HG03103 (cell line): Measurements from ENCODE around the gene IYD.

ENCODE experiments used
- ATAC-seq: cut with Tn5 transposase; IDR thresholded peaks from one replicate; pipeline ENCODE4 v1.9.1; 2021; ENCODE audit warnings: low read depth; ENCODE audit not compliant: unreplicated experiment

Gene IYD

GRCh38 chr6:150394053-150394898, 25.5 kb downstream of the IYD start:
- no peak for ATAC-seq

- no peak for ATAC-seq
These were observed 26.1 kb downstream of the IYD start for GRCh38 chr6:150394899-150395295.

GRCh38 chr6:150395388-150396009, 26.7 kb downstream of the IYD start:
- ATAC-seq = no peak

- no peak for ATAC-seq
These were observed 34.8 kb downstream of the IYD start for GRCh38 chr6:150403458-150404246.

GRCh38 chr6:150406948-150407347, 38.1 kb downstream of the IYD start:
- no peak for ATAC-seq

GRCh38 chr6:150408842-150409241, 40.0 kb downstream of the IYD start:
- no peak for ATAC-seq

GRCh38 chr6:150409576-150410066, 40.8 kb downstream of the IYD start:
- ATAC-seq = no peak

- ATAC-seq = no peak
These were observed 41.6 kb downstream of the IYD start for GRCh38 chr6:150410399-150410798.

- ATAC-seq = no peak
These were observed 42.1 kb downstream of the IYD start for GRCh38 chr6:150410906-150411305.

GRCh38 chr6:150412221-150412620, 43.4 kb downstream of the IYD start:
- ATAC-seq = no peak

- no peak for ATAC-seq
These were observed 44.4 kb downstream of the IYD start for GRCh38 chr6:150413198-150413597.

GRCh38 chr6:150413781-150414281, 45.0 kb downstream of the IYD start:
- no peak for ATAC-seq

- no peak for ATAC-seq
These were observed 47.3 kb downstream of the IYD start for GRCh38 chr6:150416128-150416527.

GRCh38 chr6:150417250-150417649, 48.4 kb downstream of the IYD start:
- no peak for ATAC-seq

- ATAC-seq = peak; percentile 73
These were observed 49.4 kb downstream of the IYD start for GRCh38 chr6:150417899-150418826.

- ATAC-seq = no peak
These were observed 50.2 kb downstream of the IYD start for GRCh38 chr6:150418827-150419594.

- no peak for ATAC-seq
These were observed 51.6 kb downstream of the IYD start for GRCh38 chr6:150420428-150420827.

- no peak for ATAC-seq
These were observed 52.1 kb downstream of the IYD start for GRCh38 chr6:150420926-150421325.

GRCh38 chr6:150425508-150425907, 56.7 kb downstream of the IYD start:
- no peak for ATAC-seq
